Measurements from ENCODE around the gene PTPRO. TPM values are rescaled to one million over a fixed set of nuclear protein-coding genes. Genes with fewer than 3 reads are reported as not detected.

Gene PTPRO
- total RNA-seq, 1 experiment from 2014 or later: 0.52 TPM

DNA sequence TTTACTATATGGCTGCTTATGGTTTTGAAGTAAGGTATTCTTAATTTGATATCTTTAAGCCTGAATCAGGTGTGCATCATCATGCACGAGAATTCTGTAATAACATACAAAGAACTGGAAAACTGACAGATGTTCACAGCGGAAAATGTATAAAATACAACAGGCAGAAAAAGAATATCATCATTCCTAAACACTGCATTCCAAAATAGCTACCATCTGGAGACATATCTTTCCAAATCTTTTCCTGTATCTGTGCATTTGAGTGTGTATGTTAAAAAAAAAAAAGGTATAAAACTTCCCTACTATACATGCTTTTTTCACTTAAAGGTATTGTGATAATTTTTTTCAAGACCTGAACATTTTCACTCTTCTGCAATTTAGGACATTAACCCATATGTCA lies 13.7 kb downstream of the PTPRO start:
- Histone ChIP-seq H4K8ac (replicated peaks; ENCODE audit: insufficient read length, low read depth, low read length) (no peak overlapping the region), H4K5ac (ENCODE audit: insufficient read length, low read depth, low read length) (no peak overlapping the region), H3K9ac (ENCODE audit: extremely low read depth, insufficient read length, low read length) (no peak overlapping the region), H3K27ac (ENCODE audit: insufficient read length, low read depth, low read length) (no peak overlapping the region), H4K91ac (ENCODE audit: insufficient read length, low read depth, low read length) (no peak overlapping the region), H3K4me2 (ENCODE audit: insufficient read depth, insufficient read length, low read length) (no peak overlapping the region), H3K18ac (ENCODE audit: insufficient read length, low read depth, low read length) (no peak overlapping the region), H2BK20ac (ENCODE audit: low read depth, low read length, poor library complexity, severe bottlenecking) (no peak overlapping the region), H3T11ph (ENCODE audit: low read length) (no peak overlapping the region), H2AK5ac (ENCODE audit: insufficient read length, low read length) (no peak overlapping the region), H3K56ac (ENCODE audit: insufficient read length, low read depth, low read length) (no peak overlapping the region), H4K20me1 (ENCODE audit: control insufficient read depth, insufficient read depth, insufficient read length) (no peaks in the 10 kb centered on the region), H3K14ac (ENCODE audit: insufficient read depth, low read length) (no peak overlapping the region), H3K4ac (ENCODE audit: low read depth, low read length) (no peak overlapping the region), H2BK12ac (ENCODE audit: insufficient read length, low read depth, low read length) (no peak overlapping the region), H3K4me1 (ENCODE audit: insufficient read depth, low read length) (no peaks in the 10 kb centered on the region), H2BK5ac (ENCODE audit: insufficient read length, low read length) (no peak overlapping the region), H2AFZ (ENCODE audit: low read length) (no peak overlapping the region), H2BK15ac (ENCODE audit: low read depth, low read length) (no peak overlapping the region), H3K27me3 (ENCODE audit: insufficient read depth, low read length) (no peaks in the 10 kb centered on the region), H3K23me2 (ENCODE audit: insufficient read length, low read depth, low read length, poor library complexity, severe bottlenecking) (no peaks in the 10 kb centered on the region), H3K23ac (ENCODE audit: insufficient read length, low read depth, low read length) (no peak overlapping the region), H3K79me2 (ENCODE audit: insufficient read depth, low read length) (no peaks in the 10 kb centered on the region), H2BK120ac (ENCODE audit: low read depth, low read length, poor library complexity, severe bottlenecking) (no peak overlapping the region), H3K79me1 (ENCODE audit: insufficient read depth, low read depth, low read length, poor library complexity, severe bottlenecking) (no peaks in the 10 kb centered on the region), H3K9me3 (ENCODE audit: control insufficient read depth, low read depth, low read length) (no peaks in the 10 kb centered on the region)
- no peaks in the 10 kb centered on the region for H3K36me3 Mint-ChIP-seq (ENCODE audit: insufficient read depth in 1 of 3, low read depth in 3 of 3)
- no peaks in the 10 kb centered on the region for H3K4me1 Mint-ChIP-seq
- peaks cover 2% of the 10 kb centered on the region for H3K27me3 Mint-ChIP-seq (ENCODE audit: low read depth)
- WGBS (ENCODE audit: extremely low coverage, insufficient read length, low lambda C conversion rate): no CpG with 5 or more reads among the region's 2 CpGs
- no peak for TF ChIP-seq CTCF (conservative IDR thresholded peaks at IDR 0.05)
- no peak overlapping the region for H3K4me3 Mint-ChIP-seq
- DNase-seq: no peak
- no peaks in the 10 kb centered on the region for H3K9me3 Mint-ChIP-seq
- H3K27ac Mint-ChIP-seq: no peak overlapping the region

All from H9 (cell line).